Ishikawa (cell line): ENCODE results near the gene AGAP1.

Experiments
- CEBPB ChIP-seq: IDR thresholded peaks from 2 replicates; pipeline ENCODE4 v1.6.1; 2012
- CREB1 ChIP-seq: IDR thresholded peaks from 2 replicates; pipeline ENCODE4 v1.6.1; 2012; ENCODE audit warnings: low read depth
- EGR1 ChIP-seq: IDR thresholded peaks from 2 replicates; pipeline ENCODE4 v1.6.1; 2012
- FOXM1 ChIP-seq: IDR thresholded peaks from 2 replicates; pipeline ENCODE4 v1.6.1; 2012; ENCODE audit warnings: low read depth, borderline replicate concordance
- MAX ChIP-seq: IDR thresholded peaks from 2 replicates; pipeline ENCODE4 v1.6.1; 2012
- NFIC ChIP-seq: IDR thresholded peaks from 2 replicates; pipeline ENCODE4 v1.6.1; 2012
- RAD21 ChIP-seq: IDR thresholded peaks from 2 replicates; pipeline ENCODE4 v1.6.1; 2012; ENCODE audit warnings: low read depth
- REST ChIP-seq: IDR thresholded peaks from 2 replicates; pipeline ENCODE4 v1.6.1; 2012; ENCODE audit warnings: low read depth, mild to moderate bottlenecking
- TAF1 ChIP-seq: IDR thresholded peaks from 2 replicates; pipeline ENCODE4 v1.6.1; 2012; ENCODE audit warnings: low read depth, mild to moderate bottlenecking
- USF1 ChIP-seq: IDR thresholded peaks from 2 replicates; pipeline ENCODE4 v1.6.1; 2012
- YY1 ChIP-seq: IDR thresholded peaks from 2 replicates; pipeline ENCODE4 v1.6.1; 2012; ENCODE audit warnings: low read depth
- ZBTB7A ChIP-seq: IDR thresholded peaks from 2 replicates; pipeline ENCODE4 v1.6.1; 2012; ENCODE audit warnings: low read depth

The AGAP1 gene

GRCh38 chr2:235583144-235583543 is 89.3 kb downstream of the AGAP1 start:
- TF ChIP-seq FOXM1: no peak
- TF ChIP-seq ZBTB7A: no peak
- TF ChIP-seq REST: no peak
- no peak for TF ChIP-seq USF1

- no peak for TF ChIP-seq MAX
- no peak for TF ChIP-seq CREB1
- TF ChIP-seq YY1: no peak
- TF ChIP-seq NFIC: no peak
- TF ChIP-seq REST: no peak
- TF ChIP-seq ZBTB7A: no peak
- TF ChIP-seq USF1: no peak
These were observed 90.2 kb downstream of the AGAP1 start for GRCh38 chr2:235583925-235584637.

GRCh38 chr2:235584638-235585007 is 90.8 kb downstream of the AGAP1 start:
- TF ChIP-seq CEBPB: no peak

- TF ChIP-seq YY1 (no peak), NFIC (no peak), REST (no peak), EGR1 (no peak), RAD21 (no peak)
These were observed 93.4 kb downstream of the AGAP1 start for GRCh38 chr2:235587202-235587601.

GRCh38 chr2:235588750-235589149 is 94.9 kb downstream of the AGAP1 start:
- TF ChIP-seq MAX (no peak), CEBPB (no peak), YY1 (no peak), NFIC (no peak), USF1 (no peak), RAD21 (no peak), FOXM1 (no peak), TAF1 (no peak), ZBTB7A (no peak), REST (no peak)
